HL-60 (cell line): Measurements from ENCODE around the gene CCR5.

Experiments
- GABPA ChIP-seq: IDR thresholded peaks from 2 replicates; pipeline ENCODE4 v1.6.1; 2012; ENCODE audit warnings: low read depth
- TF ChIP-seq, protein P1 (sequence below): IDR thresholded peaks from one replicate; pipeline ENCODE4 v1.5.1; 2011; ENCODE audit warnings: low read length, control low read depth, inconsistent platforms; ENCODE audit not compliant: insufficient read depth
- TF ChIP-seq, protein P2 (sequence below): IDR thresholded peaks from 2 replicates; pipeline ENCODE4 v1.6.1; 2012; ENCODE audit warnings: low read depth; ENCODE audit not compliant: insufficient replicate concordance

DNA sequence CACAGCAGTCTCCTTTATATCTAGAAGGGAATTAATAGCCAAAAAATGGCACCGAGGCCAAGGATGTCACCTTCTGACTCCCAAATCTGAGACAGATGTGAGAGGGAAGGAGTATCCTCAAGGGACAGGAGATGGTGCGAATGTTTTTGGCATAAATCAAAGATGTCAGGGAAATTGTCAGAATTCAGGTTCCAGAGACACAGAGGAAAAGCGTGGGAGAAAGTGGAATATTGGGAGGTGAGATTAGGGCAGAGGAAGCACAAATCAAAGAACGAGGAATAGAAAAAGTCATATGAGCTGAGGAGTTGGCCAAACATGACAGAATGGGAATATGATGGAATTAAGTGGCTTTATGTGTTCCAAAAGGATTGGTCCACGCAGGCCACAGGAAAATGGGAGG, 30.1 kb downstream of the CCR5 start:
- TF ChIP-seq, protein P1, sequence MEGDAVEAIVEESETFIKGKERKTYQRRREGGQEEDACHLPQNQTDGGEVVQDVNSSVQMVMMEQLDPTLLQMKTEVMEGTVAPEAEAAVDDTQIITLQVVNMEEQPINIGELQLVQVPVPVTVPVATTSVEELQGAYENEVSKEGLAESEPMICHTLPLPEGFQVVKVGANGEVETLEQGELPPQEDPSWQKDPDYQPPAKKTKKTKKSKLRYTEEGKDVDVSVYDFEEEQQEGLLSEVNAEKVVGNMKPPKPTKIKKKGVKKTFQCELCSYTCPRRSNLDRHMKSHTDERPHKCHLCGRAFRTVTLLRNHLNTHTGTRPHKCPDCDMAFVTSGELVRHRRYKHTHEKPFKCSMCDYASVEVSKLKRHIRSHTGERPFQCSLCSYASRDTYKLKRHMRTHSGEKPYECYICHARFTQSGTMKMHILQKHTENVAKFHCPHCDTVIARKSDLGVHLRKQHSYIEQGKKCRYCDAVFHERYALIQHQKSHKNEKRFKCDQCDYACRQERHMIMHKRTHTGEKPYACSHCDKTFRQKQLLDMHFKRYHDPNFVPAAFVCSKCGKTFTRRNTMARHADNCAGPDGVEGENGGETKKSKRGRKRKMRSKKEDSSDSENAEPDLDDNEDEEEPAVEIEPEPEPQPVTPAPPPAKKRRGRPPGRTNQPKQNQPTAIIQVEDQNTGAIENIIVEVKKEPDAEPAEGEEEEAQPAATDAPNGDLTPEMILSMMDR = no peak
- no peak for TF ChIP-seq GABPA
- TF ChIP-seq, protein P2, sequence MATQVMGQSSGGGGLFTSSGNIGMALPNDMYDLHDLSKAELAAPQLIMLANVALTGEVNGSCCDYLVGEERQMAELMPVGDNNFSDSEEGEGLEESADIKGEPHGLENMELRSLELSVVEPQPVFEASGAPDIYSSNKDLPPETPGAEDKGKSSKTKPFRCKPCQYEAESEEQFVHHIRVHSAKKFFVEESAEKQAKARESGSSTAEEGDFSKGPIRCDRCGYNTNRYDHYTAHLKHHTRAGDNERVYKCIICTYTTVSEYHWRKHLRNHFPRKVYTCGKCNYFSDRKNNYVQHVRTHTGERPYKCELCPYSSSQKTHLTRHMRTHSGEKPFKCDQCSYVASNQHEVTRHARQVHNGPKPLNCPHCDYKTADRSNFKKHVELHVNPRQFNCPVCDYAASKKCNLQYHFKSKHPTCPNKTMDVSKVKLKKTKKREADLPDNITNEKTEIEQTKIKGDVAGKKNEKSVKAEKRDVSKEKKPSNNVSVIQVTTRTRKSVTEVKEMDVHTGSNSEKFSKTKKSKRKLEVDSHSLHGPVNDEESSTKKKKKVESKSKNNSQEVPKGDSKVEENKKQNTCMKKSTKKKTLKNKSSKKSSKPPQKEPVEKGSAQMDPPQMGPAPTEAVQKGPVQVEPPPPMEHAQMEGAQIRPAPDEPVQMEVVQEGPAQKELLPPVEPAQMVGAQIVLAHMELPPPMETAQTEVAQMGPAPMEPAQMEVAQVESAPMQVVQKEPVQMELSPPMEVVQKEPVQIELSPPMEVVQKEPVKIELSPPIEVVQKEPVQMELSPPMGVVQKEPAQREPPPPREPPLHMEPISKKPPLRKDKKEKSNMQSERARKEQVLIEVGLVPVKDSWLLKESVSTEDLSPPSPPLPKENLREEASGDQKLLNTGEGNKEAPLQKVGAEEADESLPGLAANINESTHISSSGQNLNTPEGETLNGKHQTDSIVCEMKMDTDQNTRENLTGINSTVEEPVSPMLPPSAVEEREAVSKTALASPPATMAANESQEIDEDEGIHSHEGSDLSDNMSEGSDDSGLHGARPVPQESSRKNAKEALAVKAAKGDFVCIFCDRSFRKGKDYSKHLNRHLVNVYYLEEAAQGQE = no peak
